GM21825 (cell line): ENCODE data around the gene GAPVD1.

Source experiments
- ATAC-seq: cut with Tn5 transposase; IDR thresholded peaks from one replicate; pipeline ENCODE4 v1.9.1; 2021; ENCODE audit warnings: mild to moderate bottlenecking, moderate library complexity; ENCODE audit not compliant: unreplicated experiment

GAPVD1 gene

GRCh38 chr9:125400725-125401716 lies 139.4 kb downstream of the GAPVD1 start:
- ATAC-seq = no peak

- ATAC-seq = no peak
Measured at GRCh38 chr9:125404733-125405132, 143.1 kb downstream of the GAPVD1 start.

- no peak for ATAC-seq
Measured at GRCh38 chr9:125405938-125406809, 144.5 kb downstream of the GAPVD1 start.

GRCh38 chr9:125406810-125407087 lies 145.1 kb downstream of the GAPVD1 start:
- ATAC-seq = no peak

- ATAC-seq = no peak
Measured at GRCh38 chr9:125407432-125407973, 145.9 kb downstream of the GAPVD1 start.

- no peak for ATAC-seq
Measured at GRCh38 chr9:125407974-125408900, 146.6 kb downstream of the GAPVD1 start.

GRCh38 chr9:125409217-125409636 lies 147.6 kb downstream of the GAPVD1 start:
- no peak for ATAC-seq

GRCh38 chr9:125409637-125410521 lies 148.3 kb downstream of the GAPVD1 start:
- ATAC-seq = no peak

GRCh38 chr9:125410522-125410894 lies 148.9 kb downstream of the GAPVD1 start:
- no peak for ATAC-seq

- ATAC-seq = no peak
Measured at GRCh38 chr9:125411171-125411756, 149.6 kb downstream of the GAPVD1 start.

GRCh38 chr9:125412166-125412565 lies 150.5 kb downstream of the GAPVD1 start:
- no peak for ATAC-seq

GRCh38 chr9:125413579-125413978 lies 152.0 kb downstream of the GAPVD1 start:
- ATAC-seq = no peak

- ATAC-seq = no peak
Measured at GRCh38 chr9:125415583-125416460, 154.2 kb downstream of the GAPVD1 start.

GRCh38 chr9:125416517-125416916 lies 154.9 kb downstream of the GAPVD1 start:
- no peak for ATAC-seq
